Astrocyte of the spinal cord (primary cell): ENCODE results near the gene TBX1.

Experiments used
- DNase-seq: peaks from one replicate; pipeline ENCODE4 v3.0.0; 2011; ENCODE audit warnings: low read depth, low spot score
- H3K4me3 ChIP-seq: 2 replicates; pipeline ENCODE4 v1.5.1; 2011; ENCODE audit warnings: low read depth, mild to moderate bottlenecking, low read length, moderate library complexity
- CTCF ChIP-seq: IDR thresholded peaks from 2 replicates; pipeline ENCODE4 v1.5.1; 2012; ENCODE audit warnings: low read depth, mild to moderate bottlenecking, low read length, inconsistent platforms
- in situ Hi-C: cut with HindIII; loops from 2 replicates; pipeline ENCODE4 v1.10.0; 2017; ENCODE audit warnings: low sequenced_read_pairs

The TBX1 gene

GRCh38 chr22:19719488-19720021 lies 41.0 kb upstream of the TBX1 start:
- TF ChIP-seq CTCF, result no peak
- DNase-seq, result no peak
- in situ Hi-C loops, result no loop called here
- H3K4me3 ChIP-seq, result no peak overlapping the region

- H3K4me3 ChIP-seq, result no peak overlapping the region
- in situ Hi-C loops, result no loop called here
- no peak for DNase-seq
- TF ChIP-seq CTCF, result no peak
Observed at GRCh38 chr22:19720150-19720827, 40.3 kb upstream of the TBX1 start.

GRCh38 chr22:19720999-19721329 lies 39.6 kb upstream of the TBX1 start:
- TF ChIP-seq CTCF, result no peak
- in situ Hi-C loops, result no loop called here
- H3K4me3 ChIP-seq, result no peak overlapping the region
- no peak for DNase-seq

GRCh38 chr22:19721330-19722177 lies 39.0 kb upstream of the TBX1 start:
- DNase-seq, result no peak
- in situ Hi-C loops, result no loop called here
- no peak overlapping the region for H3K4me3 ChIP-seq
- TF ChIP-seq CTCF, result no peak

GRCh38 chr22:19722178-19722981 lies 38.2 kb upstream of the TBX1 start:
- in situ Hi-C loops, result no loop called here
- no peak for DNase-seq
- TF ChIP-seq CTCF, result no peak
- H3K4me3 ChIP-seq, result no peak overlapping the region

GRCh38 chr22:19722982-19723231 lies 37.7 kb upstream of the TBX1 start:
- TF ChIP-seq CTCF, result no peak
- in situ Hi-C loops, result no loop called here
- no peak overlapping the region for H3K4me3 ChIP-seq
- no peak for DNase-seq
